ENCODE results near the gene PNN. TPM values are rescaled to one million over a fixed set of nuclear protein-coding genes. Genes with fewer than 3 reads are reported as not detected.

The PNN gene
- polyA plus RNA-seq, 1 donor from 2014 or later: 89.4 TPM

DNA sequence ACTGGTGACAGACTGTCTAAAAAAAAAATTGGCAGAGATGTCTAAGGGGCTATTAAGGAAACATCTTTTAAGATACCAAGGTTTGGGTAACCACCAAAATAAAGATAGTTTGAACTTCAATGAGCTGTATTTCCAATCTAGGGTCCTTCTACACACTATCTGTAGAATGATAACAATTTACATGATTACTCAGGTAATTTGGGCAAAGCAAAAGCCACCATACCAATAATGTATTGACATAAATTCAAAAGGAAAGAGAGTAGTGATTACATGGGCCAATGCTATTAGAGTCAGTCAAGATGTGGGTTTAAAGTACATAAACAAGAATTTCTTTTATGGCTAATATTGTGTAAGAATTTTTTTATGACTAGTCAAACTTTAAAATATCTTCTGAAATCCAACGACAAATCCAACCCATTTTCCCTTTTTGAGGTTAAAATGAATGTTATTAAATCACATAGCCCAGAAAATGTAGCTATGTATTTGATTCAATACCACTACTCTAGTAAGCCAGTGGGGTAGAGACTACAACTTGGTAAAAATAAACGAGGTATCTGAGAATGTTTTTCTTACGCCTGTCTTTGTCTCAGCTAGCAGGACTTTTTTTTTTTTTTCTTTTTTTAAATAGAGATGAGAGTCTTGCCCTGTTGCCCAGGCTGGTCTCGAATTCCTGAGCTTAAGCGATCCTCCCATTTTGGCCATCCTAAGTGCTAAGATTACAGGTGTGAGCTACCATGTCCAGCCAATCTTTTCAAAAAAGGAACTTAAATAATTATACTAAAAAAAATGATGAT lies 10.4 kb downstream of the PNN start:
- H3K4me3 ChIP-seq (ENCODE audit: low read length): no peak overlapping the region
- no peak overlapping the region for H3K4me2 ChIP-seq (ENCODE audit: low read length)
- no peaks in the 10 kb centered on the region for H3K79me2 ChIP-seq (replicated peaks; ENCODE audit: insufficient read depth, low read length)
- no peaks in the 10 kb centered on the region for H3K9me2 ChIP-seq (ENCODE audit: insufficient read depth, low read length)
- no peaks in the 10 kb centered on the region for H3K27me3 ChIP-seq (ENCODE audit: insufficient read depth, low read depth, low read length)
- no peak for TF ChIP-seq POLR2AphosphoS5 (IDR thresholded peaks at IDR 0.05)
- no peak for TF ChIP-seq SMC3 (conservative IDR thresholded peaks at IDR 0.05; ENCODE audit: poor library complexity)
- TF ChIP-seq, protein P1, sequence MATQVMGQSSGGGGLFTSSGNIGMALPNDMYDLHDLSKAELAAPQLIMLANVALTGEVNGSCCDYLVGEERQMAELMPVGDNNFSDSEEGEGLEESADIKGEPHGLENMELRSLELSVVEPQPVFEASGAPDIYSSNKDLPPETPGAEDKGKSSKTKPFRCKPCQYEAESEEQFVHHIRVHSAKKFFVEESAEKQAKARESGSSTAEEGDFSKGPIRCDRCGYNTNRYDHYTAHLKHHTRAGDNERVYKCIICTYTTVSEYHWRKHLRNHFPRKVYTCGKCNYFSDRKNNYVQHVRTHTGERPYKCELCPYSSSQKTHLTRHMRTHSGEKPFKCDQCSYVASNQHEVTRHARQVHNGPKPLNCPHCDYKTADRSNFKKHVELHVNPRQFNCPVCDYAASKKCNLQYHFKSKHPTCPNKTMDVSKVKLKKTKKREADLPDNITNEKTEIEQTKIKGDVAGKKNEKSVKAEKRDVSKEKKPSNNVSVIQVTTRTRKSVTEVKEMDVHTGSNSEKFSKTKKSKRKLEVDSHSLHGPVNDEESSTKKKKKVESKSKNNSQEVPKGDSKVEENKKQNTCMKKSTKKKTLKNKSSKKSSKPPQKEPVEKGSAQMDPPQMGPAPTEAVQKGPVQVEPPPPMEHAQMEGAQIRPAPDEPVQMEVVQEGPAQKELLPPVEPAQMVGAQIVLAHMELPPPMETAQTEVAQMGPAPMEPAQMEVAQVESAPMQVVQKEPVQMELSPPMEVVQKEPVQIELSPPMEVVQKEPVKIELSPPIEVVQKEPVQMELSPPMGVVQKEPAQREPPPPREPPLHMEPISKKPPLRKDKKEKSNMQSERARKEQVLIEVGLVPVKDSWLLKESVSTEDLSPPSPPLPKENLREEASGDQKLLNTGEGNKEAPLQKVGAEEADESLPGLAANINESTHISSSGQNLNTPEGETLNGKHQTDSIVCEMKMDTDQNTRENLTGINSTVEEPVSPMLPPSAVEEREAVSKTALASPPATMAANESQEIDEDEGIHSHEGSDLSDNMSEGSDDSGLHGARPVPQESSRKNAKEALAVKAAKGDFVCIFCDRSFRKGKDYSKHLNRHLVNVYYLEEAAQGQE (IDR thresholded peaks at IDR 0.05; ENCODE audit: borderline replicate concordance): no peak
- no peak for TF ChIP-seq MXI1 (conservative IDR thresholded peaks at IDR 0.05; ENCODE audit: poor library complexity, severe bottlenecking)
- TF ChIP-seq TAF1 (IDR thresholded peaks at IDR 0.05; ENCODE audit: low read depth): no peak
- no peak for TF ChIP-seq EZH2 (IDR thresholded peaks at IDR 0.05; ENCODE audit: borderline replicate concordance, insufficient read depth, low read length, poor library complexity, severe bottlenecking)
- no peak for TF ChIP-seq RAD21 (conservative IDR thresholded peaks at IDR 0.05)
- TF ChIP-seq EP300 (conservative IDR thresholded peaks at IDR 0.05; ENCODE audit: poor library complexity, severe bottlenecking): no peak
- TF ChIP-seq, protein P2, sequence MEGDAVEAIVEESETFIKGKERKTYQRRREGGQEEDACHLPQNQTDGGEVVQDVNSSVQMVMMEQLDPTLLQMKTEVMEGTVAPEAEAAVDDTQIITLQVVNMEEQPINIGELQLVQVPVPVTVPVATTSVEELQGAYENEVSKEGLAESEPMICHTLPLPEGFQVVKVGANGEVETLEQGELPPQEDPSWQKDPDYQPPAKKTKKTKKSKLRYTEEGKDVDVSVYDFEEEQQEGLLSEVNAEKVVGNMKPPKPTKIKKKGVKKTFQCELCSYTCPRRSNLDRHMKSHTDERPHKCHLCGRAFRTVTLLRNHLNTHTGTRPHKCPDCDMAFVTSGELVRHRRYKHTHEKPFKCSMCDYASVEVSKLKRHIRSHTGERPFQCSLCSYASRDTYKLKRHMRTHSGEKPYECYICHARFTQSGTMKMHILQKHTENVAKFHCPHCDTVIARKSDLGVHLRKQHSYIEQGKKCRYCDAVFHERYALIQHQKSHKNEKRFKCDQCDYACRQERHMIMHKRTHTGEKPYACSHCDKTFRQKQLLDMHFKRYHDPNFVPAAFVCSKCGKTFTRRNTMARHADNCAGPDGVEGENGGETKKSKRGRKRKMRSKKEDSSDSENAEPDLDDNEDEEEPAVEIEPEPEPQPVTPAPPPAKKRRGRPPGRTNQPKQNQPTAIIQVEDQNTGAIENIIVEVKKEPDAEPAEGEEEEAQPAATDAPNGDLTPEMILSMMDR (IDR thresholded peaks at IDR 0.05; ENCODE audit: poor library complexity, severe bottlenecking): no peak
- no peak overlapping the region for H3K27ac ChIP-seq (ENCODE audit: low read length)
- H3K9me3 ChIP-seq (ENCODE audit: low read length): no peaks in the 10 kb centered on the region
- no peaks in the 10 kb centered on the region for H3F3A ChIP-seq (ENCODE audit: insufficient read depth, low read length, poor library complexity, severe bottlenecking)
- peaks cover 5% of the 10 kb centered on the region for H3K36me3 ChIP-seq (ENCODE audit: insufficient read depth, low read length)
- H2AFZ ChIP-seq (ENCODE audit: low read depth, low read length): no peak overlapping the region
- H4K20me1 ChIP-seq (ENCODE audit: insufficient read depth): no peaks in the 10 kb centered on the region
- no peak overlapping the region for H3K9ac ChIP-seq (ENCODE audit: low read length)

DNA sequence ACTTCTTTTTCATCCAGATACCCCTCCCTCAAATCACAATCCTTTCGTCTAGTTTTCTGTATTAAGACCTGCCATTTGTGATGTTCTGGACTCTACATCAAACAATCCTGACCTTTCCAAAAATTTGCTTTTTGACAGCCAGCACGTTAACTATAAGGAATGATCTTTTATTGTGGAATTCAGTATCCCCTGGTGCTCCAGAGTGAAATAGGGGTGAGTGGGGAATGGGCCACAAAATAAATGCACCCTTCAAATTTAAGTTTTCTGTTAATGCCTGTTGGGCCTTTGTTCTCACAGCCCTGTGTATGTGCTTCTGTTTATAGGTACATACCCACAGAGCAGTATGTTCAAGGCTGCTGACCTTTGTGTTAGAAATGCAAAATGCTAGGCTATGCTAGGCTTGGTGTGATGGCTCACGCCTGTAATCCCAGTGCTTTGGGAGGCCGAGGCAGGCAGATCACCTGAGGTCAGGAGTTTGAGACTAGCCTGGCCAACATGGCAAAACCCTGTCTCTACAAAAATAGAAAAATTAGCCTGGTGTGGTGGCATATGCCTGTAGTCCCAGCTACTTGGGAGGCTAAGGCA lies 12.0 kb downstream of the PNN start:
- Histone ChIP-seq H3K9me2 (ENCODE audit: insufficient read depth, low read length) (no peaks in the 10 kb centered on the region), H3K79me2 (replicated peaks; ENCODE audit: insufficient read depth, low read length) (no peaks in the 10 kb centered on the region), H3K27ac (ENCODE audit: low read length) (no peak overlapping the region), H4K20me1 (ENCODE audit: insufficient read depth) (no peaks in the 10 kb centered on the region), H2AFZ (ENCODE audit: low read depth, low read length) (no peak overlapping the region), H3K36me3 (ENCODE audit: insufficient read depth, low read length) (no peaks in the 10 kb centered on the region), H3K4me3 (ENCODE audit: low read length) (no peak overlapping the region), H3F3A (ENCODE audit: insufficient read depth, low read length, poor library complexity, severe bottlenecking) (no peaks in the 10 kb centered on the region), H3K9ac (ENCODE audit: low read length) (no peak overlapping the region), H3K4me2 (ENCODE audit: low read length) (no peak overlapping the region), H3K9me3 (ENCODE audit: low read length) (no peaks in the 10 kb centered on the region), H3K27me3 (ENCODE audit: insufficient read depth, low read depth, low read length) (no peaks in the 10 kb centered on the region)
- TF ChIP-seq, protein P2 (IDR thresholded peaks at IDR 0.05; ENCODE audit: poor library complexity, severe bottlenecking): no peak
- TF ChIP-seq RAD21 (conservative IDR thresholded peaks at IDR 0.05) (no peak), EP300 (conservative IDR thresholded peaks at IDR 0.05; ENCODE audit: poor library complexity, severe bottlenecking) (no peak), TAF1 (IDR thresholded peaks at IDR 0.05; ENCODE audit: low read depth) (no peak), POLR2AphosphoS5 (IDR thresholded peaks at IDR 0.05) (no peak), SMC3 (conservative IDR thresholded peaks at IDR 0.05; ENCODE audit: poor library complexity) (no peak), EZH2 (IDR thresholded peaks at IDR 0.05; ENCODE audit: borderline replicate concordance, insufficient read depth, low read length, poor library complexity, severe bottlenecking) (no peak), MXI1 (conservative IDR thresholded peaks at IDR 0.05; ENCODE audit: poor library complexity, severe bottlenecking) (no peak)
- TF ChIP-seq, protein P1 (IDR thresholded peaks at IDR 0.05; ENCODE audit: borderline replicate concordance): no peak

All from neural cell (in vitro differentiated cells).